ENCODE data around the gene SLC9A8. TPM values are rescaled to one million over a fixed set of nuclear protein-coding genes. Genes with fewer than 3 reads are reported as not detected.

The SLC9A8 gene
- total RNA-seq, 1 experiment from 2014 or later: 7.5 TPM

DNA sequence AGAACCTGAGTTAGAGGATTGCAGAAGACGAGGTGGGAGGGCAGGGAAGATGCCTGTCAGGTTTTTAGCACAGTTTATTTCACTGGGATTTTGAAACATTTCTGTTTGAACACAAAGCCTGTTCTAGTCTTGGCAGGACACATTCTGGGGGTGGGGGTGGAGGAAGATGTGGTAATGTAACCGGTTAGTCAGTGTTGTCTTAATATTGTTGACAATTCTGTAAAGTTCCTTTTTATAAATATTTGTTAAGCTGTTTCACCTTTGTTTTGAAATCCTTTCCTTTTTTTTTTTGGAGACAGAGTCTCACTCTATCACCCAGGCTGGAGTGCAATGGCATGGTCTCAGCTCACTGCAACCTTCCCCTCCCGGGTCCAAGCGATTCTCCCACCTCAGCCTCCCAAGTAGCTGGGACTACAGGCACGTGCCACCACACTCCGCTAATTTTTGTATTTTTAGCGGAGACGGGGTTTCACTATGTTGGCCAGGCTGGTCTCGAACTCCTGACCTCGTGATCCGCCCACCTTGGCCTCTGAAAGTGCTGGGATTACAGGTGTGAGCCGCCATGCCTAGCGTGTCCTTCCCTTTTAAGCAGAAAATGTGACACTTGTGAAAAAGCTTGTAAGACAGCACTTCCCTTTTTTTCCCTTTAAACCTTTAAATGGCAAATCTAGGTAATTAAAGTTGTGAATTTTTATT is 20.2 kb downstream of the SLC9A8 start:
- H3K27ac ChIP-seq (ENCODE audit: insufficient read length, low read depth, low read length): no peak overlapping the region
- H2BK15ac ChIP-seq (ENCODE audit: low read depth, low read length): no peak overlapping the region
- TF ChIP-seq, protein P1, sequence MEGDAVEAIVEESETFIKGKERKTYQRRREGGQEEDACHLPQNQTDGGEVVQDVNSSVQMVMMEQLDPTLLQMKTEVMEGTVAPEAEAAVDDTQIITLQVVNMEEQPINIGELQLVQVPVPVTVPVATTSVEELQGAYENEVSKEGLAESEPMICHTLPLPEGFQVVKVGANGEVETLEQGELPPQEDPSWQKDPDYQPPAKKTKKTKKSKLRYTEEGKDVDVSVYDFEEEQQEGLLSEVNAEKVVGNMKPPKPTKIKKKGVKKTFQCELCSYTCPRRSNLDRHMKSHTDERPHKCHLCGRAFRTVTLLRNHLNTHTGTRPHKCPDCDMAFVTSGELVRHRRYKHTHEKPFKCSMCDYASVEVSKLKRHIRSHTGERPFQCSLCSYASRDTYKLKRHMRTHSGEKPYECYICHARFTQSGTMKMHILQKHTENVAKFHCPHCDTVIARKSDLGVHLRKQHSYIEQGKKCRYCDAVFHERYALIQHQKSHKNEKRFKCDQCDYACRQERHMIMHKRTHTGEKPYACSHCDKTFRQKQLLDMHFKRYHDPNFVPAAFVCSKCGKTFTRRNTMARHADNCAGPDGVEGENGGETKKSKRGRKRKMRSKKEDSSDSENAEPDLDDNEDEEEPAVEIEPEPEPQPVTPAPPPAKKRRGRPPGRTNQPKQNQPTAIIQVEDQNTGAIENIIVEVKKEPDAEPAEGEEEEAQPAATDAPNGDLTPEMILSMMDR (conservative IDR thresholded peaks at IDR 0.05): no peak
- H3K4me1 ChIP-seq (ENCODE audit: insufficient read depth, low read length): peaks cover 3% of the 10 kb centered on the region; the same call in 1 of the 2 replicates
- H4K20me1 ChIP-seq (ENCODE audit: control insufficient read depth, insufficient read depth, insufficient read length): no peaks in the 10 kb centered on the region
- H3K23ac ChIP-seq (ENCODE audit: insufficient read length, low read depth, low read length): no peak overlapping the region
- H3K56ac ChIP-seq (ENCODE audit: insufficient read length, low read depth, low read length): no peak overlapping the region
- H3K27me3 Mint-ChIP-seq (ENCODE audit: low read depth): no peaks in the 10 kb centered on the region
- H4K5ac ChIP-seq (ENCODE audit: insufficient read length, low read depth, low read length): no peak overlapping the region
- H2AK5ac ChIP-seq (ENCODE audit: insufficient read length, low read length): no peak overlapping the region
- no peak overlapping the region for H3T11ph ChIP-seq (ENCODE audit: low read length)
- H3K9me3 ChIP-seq (ENCODE audit: control insufficient read depth, low read depth, low read length): no peaks in the 10 kb centered on the region
- H2BK20ac ChIP-seq (ENCODE audit: low read depth, low read length, poor library complexity, severe bottlenecking): no peak overlapping the region
- no peaks in the 10 kb centered on the region; a peak in 1 of 5 replicates for H3K9me3 Mint-ChIP-seq
- H3K23me2 ChIP-seq (ENCODE audit: insufficient read length, low read depth, low read length, poor library complexity, severe bottlenecking): no peaks in the 10 kb centered on the region
- peaks cover 22 to 25% of the 10 kb centered on the region in 2 experiments for H3K4me1 Mint-ChIP-seq
- no peaks in the 10 kb centered on the region for H3K79me1 ChIP-seq (ENCODE audit: insufficient read depth, low read depth, low read length, poor library complexity, severe bottlenecking)
- H4K91ac ChIP-seq (ENCODE audit: insufficient read length, low read depth, low read length): no peak overlapping the region
- no peak overlapping the region for H3K9ac ChIP-seq (ENCODE audit: extremely low read depth, insufficient read length, low read length)
- H3K36me3 Mint-ChIP-seq (ENCODE audit: insufficient read depth in 1 of 3, low read depth in 3 of 3): peaks cover 8 to 20% (median 14%) of the 10 kb centered on the region in 3 experiments; a peak in 6 of 7 replicates
- no peak for DNase-seq
- H3K27ac Mint-ChIP-seq: peak overlapping the region in 1 of 3 experiments; percentile 53; a peak in 1 of 7 replicates
- no peak overlapping the region for H2BK120ac ChIP-seq (ENCODE audit: low read depth, low read length, poor library complexity, severe bottlenecking)
- H3K4me3 Mint-ChIP-seq: no peak overlapping the region; a peak in 1 of 5 replicates
- no peak overlapping the region for H3K4me2 ChIP-seq (ENCODE audit: insufficient read depth, insufficient read length, low read length)
- H3K14ac ChIP-seq (ENCODE audit: insufficient read depth, low read length): no peak overlapping the region
- H3K79me2 ChIP-seq (ENCODE audit: insufficient read depth, low read length): no peaks in the 10 kb centered on the region
- H3K27me3 ChIP-seq (ENCODE audit: insufficient read depth, low read length): no peaks in the 10 kb centered on the region
- H2AFZ ChIP-seq (ENCODE audit: low read length): no peak overlapping the region
- H2BK5ac ChIP-seq (ENCODE audit: insufficient read length, low read length): no peak overlapping the region
- H3K18ac ChIP-seq (ENCODE audit: insufficient read length, low read depth, low read length): no peak overlapping the region
- H4K8ac ChIP-seq (replicated peaks; ENCODE audit: insufficient read length, low read depth, low read length): no peak overlapping the region
- no CpG with 5 or more reads among the region's 13 CpGs for WGBS (ENCODE audit: extremely low coverage, insufficient read length, low lambda C conversion rate)
- H3K4ac ChIP-seq (ENCODE audit: low read depth, low read length): no peak overlapping the region
- no peak overlapping the region for H2BK12ac ChIP-seq (ENCODE audit: insufficient read length, low read depth, low read length)

Measured in H9 (cell line).